Measurements from ENCODE around the gene TGOLN2.

- TF ChIP-seq CTCF (IDR thresholded peaks at IDR 0.05): no peak
- no peak for TF ChIP-seq POLR2A (IDR thresholded peaks at IDR 0.05)
- no peak for TF ChIP-seq POLR2AphosphoS5 (IDR thresholded peaks at IDR 0.05)
Measured at GRCh38 chr2:85325466-85325811, 2.4 kb downstream of the TGOLN2 start.

Data from gastroesophageal sphincter (tissue), 3 donors.